Fibroblast of pulmonary artery (primary cell): ENCODE measurements around the gene DBN1.
A peak's percentile ranks its signal among the peaks of the same experiment; 100 is the strongest.

Experiments used
- DNase-seq: peaks from one replicate; pipeline ENCODE4 v3.0.0-alpha.2; 2010; ENCODE audit warnings: low read depth
- H3K4me3 ChIP-seq: replicated peaks from 2 replicates; pipeline ENCODE4 v1.5.1; 2011; ENCODE audit warnings: low read depth, mild to moderate bottlenecking, control low read depth, low read length, moderate library complexity
- CTCF ChIP-seq: IDR thresholded peaks from 2 replicates; pipeline ENCODE4 v1.5.1; 2011; ENCODE audit warnings: mild to moderate bottlenecking, control low read depth, low read length, inconsistent platforms; ENCODE audit errors: missing control alignments

DBN1 gene

GRCh38 chr5:177494346-177495195, 21.1 kb upstream of the DBN1 start:
- H3K4me3 ChIP-seq = peak overlapping the region; percentile 83
- DNase-seq = peak; percentile 90
- TF ChIP-seq CTCF = peak; percentile 30

GRCh38 chr5:177493795-177494345, 20.4 kb upstream of the DBN1 start:
- TF ChIP-seq CTCF = no peak
- no peak for DNase-seq
- H3K4me3 ChIP-seq = peak overlapping the region; percentile 28

GRCh38 chr5:177492841-177493240, 19.4 kb upstream of the DBN1 start:
- no peak for TF ChIP-seq CTCF
- no peak overlapping the region for H3K4me3 ChIP-seq
- no peak for DNase-seq

GRCh38 chr5:177491983-177492746, 18.7 kb upstream of the DBN1 start:
- DNase-seq = no peak
- no peak for TF ChIP-seq CTCF
- no peak overlapping the region for H3K4me3 ChIP-seq

GRCh38 chr5:177491429-177491945, 18.1 kb upstream of the DBN1 start:
- no peak for DNase-seq
- no peak overlapping the region for H3K4me3 ChIP-seq
- TF ChIP-seq CTCF = peak; percentile 28

- H3K4me3 ChIP-seq = no peak overlapping the region
- no peak for TF ChIP-seq CTCF
- DNase-seq = no peak
These were observed 17.6 kb upstream of the DBN1 start for GRCh38 chr5:177490992-177491391.
